GM19043 (cell line): ENCODE measurements around the gene ADAMTS6.

Experiments
- ATAC-seq: cut with Tn5 transposase; IDR thresholded peaks from one replicate; pipeline ENCODE4 v1.9.1; 2021; ENCODE audit warnings: low read depth; ENCODE audit not compliant: unreplicated experiment

Gene ADAMTS6

DNA sequence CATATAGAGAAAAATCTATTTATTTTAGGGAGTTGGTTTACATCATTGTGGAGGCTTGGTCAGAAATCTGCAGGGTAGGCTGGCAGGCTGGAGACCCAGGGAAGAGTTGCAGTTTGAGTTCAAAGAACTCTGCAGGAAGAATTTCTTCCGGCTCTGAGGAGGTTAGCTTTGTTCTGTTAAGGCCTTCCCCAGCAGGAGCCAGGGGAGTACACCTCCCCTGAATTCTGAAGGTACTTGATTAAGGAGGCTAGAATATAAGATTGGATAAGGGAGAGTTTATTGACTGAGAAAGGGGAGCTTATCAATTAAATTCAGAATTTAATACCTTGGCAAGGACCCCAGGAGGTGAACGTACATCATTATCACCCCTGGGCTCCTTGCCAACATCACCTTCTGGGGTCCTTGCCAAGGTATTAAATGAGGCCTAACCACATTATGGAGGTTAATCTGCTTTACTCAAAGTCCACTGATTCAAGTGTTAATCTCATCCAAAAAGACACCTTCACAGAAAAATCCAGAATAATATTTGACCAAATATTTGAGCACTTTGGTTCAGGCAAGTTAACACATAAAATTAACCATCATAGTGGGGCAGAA, 361.3 kb downstream of the ADAMTS6 start:
- ATAC-seq, result no peak

DNA sequence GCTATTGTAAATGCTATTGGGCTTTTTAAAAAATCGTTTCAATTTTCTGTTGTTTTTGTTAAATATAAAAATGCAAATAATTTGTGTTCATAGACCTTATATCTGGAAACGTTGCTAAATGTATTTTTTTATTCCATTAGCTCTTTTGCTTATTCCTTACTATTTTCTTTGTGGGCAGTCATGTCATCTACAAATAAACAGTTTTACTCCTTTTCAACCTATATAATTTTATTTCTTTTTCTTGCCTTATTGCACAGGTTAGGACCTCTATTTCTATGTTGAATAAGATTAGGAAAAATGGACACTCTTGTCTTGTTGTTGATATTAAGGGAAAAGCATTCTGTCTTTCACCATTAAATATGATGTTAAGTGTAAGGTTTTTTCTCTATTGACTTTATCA, 364.2 kb downstream of the ADAMTS6 start:
- no peak for ATAC-seq

DNA sequence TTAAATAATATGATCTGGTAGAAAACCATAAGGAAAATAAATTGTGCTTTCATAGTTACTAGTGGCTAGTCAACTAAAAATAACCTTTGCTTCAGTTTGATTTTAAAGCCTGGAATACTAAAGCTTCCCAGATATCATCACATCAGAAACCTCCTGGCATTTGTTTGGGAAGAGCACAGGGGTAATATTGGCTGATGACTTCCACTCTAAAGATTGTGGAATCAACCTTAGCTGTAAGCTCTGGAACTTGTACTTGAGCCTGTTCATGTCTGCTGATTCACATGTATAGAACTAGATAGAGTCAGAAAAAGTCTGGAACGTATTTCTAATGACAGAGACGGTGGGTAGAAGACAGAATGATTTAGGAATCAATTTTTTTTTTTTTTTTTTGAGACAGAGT, 367.9 kb downstream of the ADAMTS6 start:
- ATAC-seq, result no peak

GRCh38 chr5:65111961-65112658, 369.6 kb downstream of the ADAMTS6 start:
- ATAC-seq, result no peak

GRCh38 chr5:65108786-65109743, 372.7 kb downstream of the ADAMTS6 start:
- no peak for ATAC-seq

DNA sequence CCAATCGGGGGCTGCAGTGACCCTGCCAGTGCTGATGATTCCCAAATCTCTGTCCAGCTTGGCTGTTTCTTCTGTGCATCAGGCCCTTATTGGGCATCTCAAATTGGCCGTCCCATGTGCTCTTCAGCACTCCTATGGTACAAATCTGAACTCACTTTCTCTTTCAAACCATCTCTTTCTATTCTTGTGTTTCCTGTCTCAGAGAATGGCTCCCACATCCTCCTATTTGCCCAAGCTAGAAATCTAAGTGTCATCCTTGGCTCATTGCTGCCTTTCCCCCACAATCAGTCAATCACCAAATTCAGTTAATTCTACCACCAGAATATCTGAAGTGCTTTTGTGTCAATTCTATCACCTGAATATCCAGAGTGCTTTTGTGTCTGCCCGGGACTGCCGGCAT, 376.4 kb downstream of the ADAMTS6 start:
- ATAC-seq, result peak; percentile 40

DNA sequence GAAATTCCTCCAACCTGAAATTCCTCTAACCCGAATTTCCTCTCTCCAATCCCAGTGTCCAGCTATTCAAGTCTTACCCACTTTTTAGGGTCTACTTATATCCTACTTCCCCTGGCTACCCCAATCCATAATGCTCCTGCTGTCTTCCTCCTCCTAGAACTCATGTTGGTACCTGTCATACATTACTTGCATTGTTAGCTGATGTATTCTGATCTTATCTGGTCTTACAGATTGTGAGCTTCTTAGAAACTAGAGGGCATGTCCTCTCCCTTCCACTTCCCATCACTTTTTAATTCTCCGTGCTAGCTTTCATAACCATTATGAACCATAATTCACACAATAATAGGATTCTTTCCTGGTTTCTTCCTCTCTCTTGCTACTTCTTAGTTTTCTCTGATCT, 376.9 kb downstream of the ADAMTS6 start:
- ATAC-seq, result no peak

DNA sequence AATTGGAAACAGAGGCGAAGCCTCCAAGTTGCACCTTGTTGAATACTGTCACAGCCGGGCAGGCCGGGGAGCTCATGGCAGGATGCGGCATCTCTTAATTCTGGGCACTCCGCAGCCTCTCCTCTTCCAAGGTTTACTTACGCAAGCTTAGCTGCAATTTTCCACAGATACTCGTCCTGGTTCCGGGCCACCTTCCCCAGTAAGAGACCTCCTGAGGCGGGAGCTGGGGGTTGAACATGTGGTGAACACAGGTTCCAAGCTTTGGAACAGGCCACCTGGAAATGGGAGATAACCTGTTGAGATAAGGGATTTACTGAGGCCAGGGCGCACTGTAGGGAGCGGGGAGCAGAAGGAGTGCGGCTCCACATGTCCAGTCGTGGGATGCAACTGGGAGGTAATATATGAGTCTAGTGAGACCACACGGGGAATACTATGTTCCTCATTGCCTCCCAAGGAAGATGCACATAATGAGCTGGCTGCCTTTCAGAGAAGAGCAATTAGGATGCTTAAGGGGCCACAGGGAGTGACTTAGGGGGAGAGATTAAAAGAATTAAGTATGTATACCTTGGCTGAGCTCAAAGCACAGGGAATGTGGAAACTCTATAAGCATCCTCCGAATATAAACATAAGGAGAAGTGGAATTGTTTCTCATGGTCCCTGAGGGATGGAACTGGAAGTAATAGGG, 377.8 kb downstream of the ADAMTS6 start:
- no peak for ATAC-seq

- peak; percentile 55 for ATAC-seq
Observed at GRCh38 chr5:65102976-65103711, 378.6 kb downstream of the ADAMTS6 start.

DNA sequence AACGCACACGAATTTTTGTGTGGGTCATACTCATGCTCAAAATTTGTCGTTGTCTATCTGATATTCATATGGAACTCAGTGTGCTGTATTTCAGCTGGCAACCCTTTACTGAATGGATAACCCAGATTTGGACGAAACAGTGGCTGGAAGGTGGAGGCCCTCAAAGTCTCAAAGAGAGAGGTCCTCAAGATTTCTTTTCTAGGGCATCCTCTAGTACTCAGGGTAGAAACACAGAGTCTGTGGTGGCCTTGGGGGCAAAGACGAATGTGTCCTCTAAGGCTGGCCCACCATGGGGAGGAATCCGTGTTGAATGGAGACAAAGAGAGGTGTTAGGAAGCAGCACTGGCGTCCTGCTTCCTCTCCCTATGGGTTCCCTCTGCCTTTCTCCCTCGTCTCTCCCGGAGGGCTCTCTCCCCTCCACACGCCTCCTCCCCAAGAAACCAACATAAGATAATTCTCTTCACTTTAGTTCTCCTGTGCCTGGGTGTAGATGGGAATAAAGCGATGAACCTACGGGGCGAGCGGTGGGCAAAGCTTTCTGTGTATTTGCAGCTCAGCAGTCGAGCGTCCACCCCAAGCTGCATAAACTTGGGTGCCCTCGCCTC, 379.2 kb downstream of the ADAMTS6 start:
- ATAC-seq, result peak; percentile 2

GRCh38 chr5:65101632-65102100, 380.1 kb downstream of the ADAMTS6 start:
- no peak for ATAC-seq

- no peak for ATAC-seq
Observed at GRCh38 chr5:65100911-65101631, 380.6 kb downstream of the ADAMTS6 start.
